ENCODE results near the gene PHYKPL.

PHYKPL gene

DNA sequence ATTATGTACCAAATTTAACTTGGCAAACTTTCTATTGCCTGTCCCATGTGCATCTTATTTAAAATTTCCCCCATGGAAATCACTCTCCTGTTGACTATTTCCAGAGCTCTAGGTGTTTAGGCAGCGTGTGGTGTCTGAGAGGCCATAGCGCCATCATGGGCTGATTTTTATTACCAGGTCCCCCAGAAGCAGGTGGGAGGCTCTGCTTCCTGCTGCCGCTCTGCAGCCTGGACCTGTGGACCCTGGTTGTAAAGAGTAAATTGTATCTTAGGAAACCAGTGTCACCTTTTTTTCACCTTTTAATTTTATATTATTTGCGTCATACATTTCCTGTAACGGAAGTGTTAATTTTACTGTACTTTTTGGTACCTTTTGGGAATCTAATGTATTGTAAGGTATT is 21.9 kb downstream of the PHYKPL start:
- no peak for DNase-seq (ENCODE audit: low read depth)
- TF ChIP-seq, protein P1, sequence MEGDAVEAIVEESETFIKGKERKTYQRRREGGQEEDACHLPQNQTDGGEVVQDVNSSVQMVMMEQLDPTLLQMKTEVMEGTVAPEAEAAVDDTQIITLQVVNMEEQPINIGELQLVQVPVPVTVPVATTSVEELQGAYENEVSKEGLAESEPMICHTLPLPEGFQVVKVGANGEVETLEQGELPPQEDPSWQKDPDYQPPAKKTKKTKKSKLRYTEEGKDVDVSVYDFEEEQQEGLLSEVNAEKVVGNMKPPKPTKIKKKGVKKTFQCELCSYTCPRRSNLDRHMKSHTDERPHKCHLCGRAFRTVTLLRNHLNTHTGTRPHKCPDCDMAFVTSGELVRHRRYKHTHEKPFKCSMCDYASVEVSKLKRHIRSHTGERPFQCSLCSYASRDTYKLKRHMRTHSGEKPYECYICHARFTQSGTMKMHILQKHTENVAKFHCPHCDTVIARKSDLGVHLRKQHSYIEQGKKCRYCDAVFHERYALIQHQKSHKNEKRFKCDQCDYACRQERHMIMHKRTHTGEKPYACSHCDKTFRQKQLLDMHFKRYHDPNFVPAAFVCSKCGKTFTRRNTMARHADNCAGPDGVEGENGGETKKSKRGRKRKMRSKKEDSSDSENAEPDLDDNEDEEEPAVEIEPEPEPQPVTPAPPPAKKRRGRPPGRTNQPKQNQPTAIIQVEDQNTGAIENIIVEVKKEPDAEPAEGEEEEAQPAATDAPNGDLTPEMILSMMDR (conservative IDR thresholded peaks at IDR 0.05; ENCODE audit: low read depth, low read length) = no peak
- no peak overlapping the region for H3K4me3 ChIP-seq (ENCODE audit: low read depth, low read length)

DNA sequence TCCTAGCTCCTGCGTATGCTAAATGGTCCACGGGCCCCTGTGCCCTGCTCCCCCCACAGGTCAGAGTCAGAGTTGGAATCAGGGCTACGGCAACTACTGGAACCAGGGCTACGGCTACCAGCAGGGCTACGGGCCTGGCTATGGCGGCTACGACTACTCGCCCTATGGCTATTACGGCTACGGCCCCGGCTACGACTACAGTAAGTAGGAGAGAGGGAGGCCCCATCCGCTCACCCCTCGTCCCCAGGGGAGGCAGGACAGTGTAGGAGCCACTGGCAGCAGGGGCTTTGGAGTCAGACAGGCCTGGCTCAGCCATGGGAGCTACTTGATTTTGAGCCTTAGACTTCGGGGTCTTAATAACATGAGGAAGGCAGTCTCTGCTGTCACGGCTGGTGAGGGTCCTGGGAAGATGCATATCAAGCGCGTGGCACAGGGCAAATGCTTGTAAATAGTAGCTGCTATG is 22.5 kb downstream of the PHYKPL start:
- no peak overlapping the region for H3K4me3 ChIP-seq (ENCODE audit: low read depth, low read length)
- DNase-seq (ENCODE audit: low read depth) = no peak
- TF ChIP-seq, protein P1 (conservative IDR thresholded peaks at IDR 0.05; ENCODE audit: low read depth, low read length) = no peak

DNA sequence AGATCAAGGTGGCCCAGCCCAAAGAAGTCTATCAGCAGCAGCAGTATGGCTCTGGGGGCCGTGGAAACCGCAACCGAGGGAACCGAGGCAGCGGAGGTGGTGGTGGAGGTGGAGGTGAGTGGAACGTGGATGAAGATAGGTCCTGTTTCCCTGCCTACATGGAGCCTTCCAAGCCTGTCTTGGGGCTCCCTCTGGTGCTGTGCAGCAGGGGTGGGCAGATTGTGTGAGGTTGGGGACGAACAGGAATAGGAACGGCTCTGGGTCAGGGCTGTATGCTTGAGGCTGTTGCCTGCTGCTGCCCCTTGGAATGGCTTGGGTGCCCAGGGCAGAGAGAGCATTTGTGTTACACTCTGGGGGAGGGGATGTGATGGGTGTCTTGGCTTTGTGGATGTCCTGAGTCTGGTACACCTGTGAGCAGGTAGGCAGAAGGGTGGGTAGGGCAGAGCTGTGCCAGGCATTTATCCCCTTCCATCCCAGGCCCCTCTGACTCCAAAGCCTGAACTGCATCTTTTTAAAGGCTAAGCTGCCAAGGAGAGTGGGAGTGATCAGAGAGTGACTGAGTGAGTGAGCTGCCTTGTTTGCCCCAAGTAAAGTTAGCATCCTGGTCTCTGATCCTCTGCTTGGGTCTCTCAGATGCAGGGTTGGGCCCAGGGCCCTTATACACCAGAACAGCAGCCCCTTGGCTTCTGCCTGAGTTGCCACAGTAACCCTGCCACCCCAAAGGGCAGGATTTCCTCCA is 23.1 kb downstream of the PHYKPL start:
- H3K4me3 ChIP-seq (ENCODE audit: low read depth, low read length) = no peak overlapping the region
- TF ChIP-seq, protein P1 (conservative IDR thresholded peaks at IDR 0.05; ENCODE audit: low read depth, low read length) = no peak
- DNase-seq (ENCODE audit: low read depth) = no peak

DNA sequence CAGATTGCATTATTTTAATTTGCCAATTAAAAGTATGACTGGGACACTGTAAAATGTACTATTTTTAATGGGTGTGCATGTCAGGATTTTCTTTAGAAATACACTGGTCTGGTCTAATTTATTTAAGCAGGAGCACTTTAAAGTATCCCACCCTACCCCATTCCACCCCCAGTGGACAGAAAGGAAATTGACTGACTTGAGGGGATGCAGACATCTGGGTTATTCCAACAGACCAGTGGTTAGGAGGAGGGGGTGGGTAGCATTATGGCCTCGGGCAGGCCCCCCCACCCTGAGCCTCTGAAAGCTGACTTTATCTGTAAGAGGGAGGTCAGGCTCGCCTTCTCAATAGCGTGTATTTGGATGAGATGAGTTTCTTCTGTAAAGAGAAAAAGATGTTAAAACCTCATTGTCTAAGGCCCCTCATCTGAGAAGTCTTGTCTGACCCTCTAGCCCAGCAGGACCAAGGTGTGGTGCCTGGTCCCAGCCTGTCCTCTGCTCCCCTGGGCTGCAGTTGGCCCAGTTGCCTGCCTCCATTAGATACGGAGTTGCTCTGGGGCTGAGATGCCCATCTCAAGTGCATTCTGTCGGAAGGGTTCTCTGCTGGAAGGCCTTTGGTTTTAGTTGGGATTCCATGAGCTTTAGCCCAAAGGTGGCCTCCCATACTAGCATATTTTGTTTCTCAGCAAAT is 23.9 kb downstream of the PHYKPL start:
- TF ChIP-seq, protein P1 (conservative IDR thresholded peaks at IDR 0.05; ENCODE audit: low read depth, low read length) = peak; percentile 41
- no peak overlapping the region for H3K4me3 ChIP-seq (ENCODE audit: low read depth, low read length)
- no peak for DNase-seq (ENCODE audit: low read depth)

DNA sequence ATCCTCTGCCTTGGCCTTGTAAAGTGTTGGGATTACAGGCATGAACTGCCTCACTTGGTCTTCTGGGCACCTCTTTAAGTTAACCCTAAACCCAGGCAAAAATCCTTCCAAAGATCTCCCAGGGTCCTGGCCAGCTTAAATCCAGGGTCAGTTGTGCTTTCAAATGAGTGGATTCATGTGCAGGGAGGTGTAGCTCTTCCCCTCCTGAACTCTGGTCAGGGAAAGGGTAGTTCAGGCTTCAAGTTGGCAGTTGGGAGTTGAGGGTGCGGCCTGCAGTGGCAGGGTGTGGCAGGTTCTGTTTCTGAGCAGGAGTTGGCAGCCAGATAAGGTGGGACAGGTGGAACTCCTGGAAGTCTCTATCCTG is 24.7 kb downstream of the PHYKPL start:
- H3K4me3 ChIP-seq (ENCODE audit: low read depth, low read length) = no peak overlapping the region
- no peak for DNase-seq (ENCODE audit: low read depth)
- TF ChIP-seq, protein P1 (conservative IDR thresholded peaks at IDR 0.05; ENCODE audit: low read depth, low read length) = no peak

DNA sequence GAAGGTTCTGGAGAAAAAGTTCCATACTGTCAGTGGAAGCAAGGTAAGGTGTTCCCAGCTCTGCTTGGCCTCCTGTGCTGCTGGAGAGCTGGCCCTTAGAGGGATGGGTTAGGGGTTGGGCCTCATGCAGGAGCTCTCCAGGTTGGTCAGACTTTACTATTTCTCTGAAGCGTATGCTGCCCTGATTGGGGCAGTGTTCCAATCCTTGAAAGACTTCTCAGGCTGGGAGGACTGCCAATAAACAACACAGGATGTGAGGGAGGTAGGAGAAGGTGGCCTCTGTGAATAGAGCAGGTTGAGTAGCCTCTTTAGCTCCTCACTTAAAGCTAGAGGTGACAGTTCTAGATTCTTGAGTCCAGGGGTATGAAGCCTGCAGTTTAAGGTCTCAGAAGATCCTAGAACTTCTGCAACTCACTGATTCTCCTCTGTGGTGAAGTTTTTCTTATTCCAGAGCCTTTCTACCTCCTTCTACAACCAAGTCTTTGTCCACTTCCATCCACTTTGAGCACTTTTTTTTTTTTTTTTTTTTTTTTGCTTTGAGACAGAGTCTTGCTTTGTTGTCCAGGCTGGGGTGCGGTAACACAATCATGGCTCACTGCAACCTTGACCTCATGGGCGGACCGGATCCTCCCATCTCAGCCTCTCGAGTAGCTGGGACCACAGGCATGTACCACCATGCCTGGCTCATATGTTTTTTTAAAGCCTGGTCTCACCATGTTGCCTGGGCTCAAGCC is 25.3 kb downstream of the PHYKPL start:
- no peak overlapping the region for H3K4me3 ChIP-seq (ENCODE audit: low read depth, low read length)
- peak; percentile 86 for DNase-seq (ENCODE audit: low read depth)
- TF ChIP-seq, protein P1 (conservative IDR thresholded peaks at IDR 0.05; ENCODE audit: low read depth, low read length) = no peak

All from choroid plexus epithelial cell (primary cell).